Kidney (tissue), 14 donors: ENCODE measurements around the gene C10orf95. TPM values are rescaled to one million over a fixed set of nuclear protein-coding genes. Genes with fewer than 3 reads are reported as not detected.

ENCODE experiments used
- DNase-seq, 5 donors: peaks; one replicate each; pipeline ENCODE4 v3.0.0-alpha.2; 2013 to 2020
- FAIRE-seq: peaks from 2 replicates; lab custom pipeline; 2012; peaks lifted over from hg19 to GRCh38; lab: Jason Lieb, UNC
- H3K27ac ChIP-seq, 2 donors: one replicate each; pipeline ENCODE4 v1.7.0; 2013; ENCODE audit warnings: low read depth in 2 of 2, low read length in 2 of 2, inconsistent platforms in 1 of 2
- H3K27me3 ChIP-seq: one replicate; pipeline ENCODE4 v1.7.1; 2013; ENCODE audit warnings: low read length, inconsistent platforms; ENCODE audit not compliant: control insufficient read depth, insufficient read depth
- H3K36me3 ChIP-seq, 3 donors: one replicate each; pipeline versions ENCODE4 v1.7.0 to v1.7.1; 2013; ENCODE audit warnings: low read length in 3 of 3, control low read depth in 1 of 3, inconsistent platforms in 1 of 3; ENCODE audit not compliant: insufficient read depth in 3 of 3, control insufficient read depth in 2 of 3
- H3K4me1 ChIP-seq, 3 donors: one replicate each; pipeline versions ENCODE4 v1.7.0 to v1.7.1; 2013; ENCODE audit warnings: low read length in 3 of 3, inconsistent platforms in 1 of 3, low read depth in 1 of 3; ENCODE audit not compliant: control insufficient read depth in 2 of 3, insufficient read depth in 2 of 3
- H3K4me3 ChIP-seq, 3 donors: one replicate each; pipeline versions ENCODE4 v1.7.0 to v1.8.1; 2013; ENCODE audit warnings: low read length in 3 of 3, control low read depth in 1 of 3, inconsistent platforms in 1 of 3
- H3K9ac ChIP-seq, 3 donors: one replicate each; pipeline versions ENCODE4 v1.7.0 to v1.7.1; 2013; ENCODE audit warnings: low read length in 3 of 3, control low read depth in 1 of 3, inconsistent platforms in 1 of 3
- H3K9me3 ChIP-seq, 3 donors: one replicate each; pipeline versions ENCODE4 v1.7.0 to v1.7.1; 2013; ENCODE audit warnings: low read length in 3 of 3, control low read depth in 1 of 3, inconsistent platforms in 1 of 3; ENCODE audit not compliant: control insufficient read depth in 2 of 3, insufficient read depth in 1 of 3
- intact Hi-C: fragments of 100-400 bp; cut with DNase I; formaldehyde crosslinking; loops from one replicate; pipeline ENCODE4 v1.11.1; 2022
- polyA plus RNA-seq: library from polyadenylated mRNA; stranded (reverse); fragments of 350-450 nt; fragmentation: Illumina TruSeq; extraction: RNeasy Lipid Tissue Mini Kit (QIAGEN cat#74804); gene quantifications from one replicate; pipeline ENCODE4 v1.2.3, GENCODE V29; 2014; ENCODE audit warnings: low read depth, low replicate concordance; ENCODE audit not compliant: insufficient read depth
- total RNA-seq: library from RNA; stranded (reverse); fragmentation: NEBNext Ultra II Directional; extraction: Animal tissue kit (Norgen Biotek cat#: 25700); gene quantifications from one replicate; pipeline ENCODE4 v1.2.1, GENCODE V29; 2021
- TF ChIP-seq, protein P1 (sequence below): IDR thresholded peaks from 3 replicates; pipeline ENCODE4 v1.5.1; 2012; ENCODE audit warnings: mild to moderate bottlenecking, moderate library complexity, borderline replicate concordance; ENCODE audit not compliant: insufficient read depth; ENCODE audit errors: extremely low read depth
- donor health status: control.
- donor health status: control.
- donor health status: control.
- donor health status: control.
- donor health status: control.
- donor health status: DM: yes; HTN: yes; CAD: no.
- donor health status: Normal renal cell carcinoma (clear cell type).

C10orf95 gene
- total and polyA plus RNA-seq, 2 donors from 2014 or later, result 0.62 to 2.7 TPM

DNA sequence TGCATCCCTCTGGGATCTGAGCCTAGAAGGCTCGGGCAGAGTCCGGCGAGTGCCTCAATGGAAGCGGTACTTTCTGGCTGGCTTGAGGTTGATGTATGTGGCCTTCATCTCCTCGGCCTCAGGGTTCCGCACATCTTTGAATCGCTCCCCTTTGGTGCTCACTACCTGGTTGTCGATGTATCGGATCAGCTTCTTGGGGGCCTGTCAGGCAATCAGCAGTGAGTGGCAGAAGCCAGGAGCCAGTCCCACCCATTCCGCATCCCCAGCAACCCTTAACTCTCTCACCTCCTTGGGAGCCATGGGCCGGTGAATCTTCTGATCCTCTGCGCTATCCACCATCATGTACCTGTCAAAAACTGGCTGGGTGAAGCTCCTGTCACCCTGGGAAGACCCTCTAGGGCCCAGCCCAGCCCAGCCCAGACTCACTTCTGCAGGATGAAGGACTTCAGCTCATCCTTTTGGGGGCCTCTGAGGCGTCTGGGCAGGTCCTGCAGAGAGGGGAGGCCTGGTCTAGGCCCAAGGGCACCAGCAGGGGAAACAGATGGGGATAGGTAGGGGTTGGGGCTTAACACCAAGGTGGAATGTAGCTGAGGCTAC, 27.9 kb downstream of the C10orf95 start:
- Histone ChIP-seq H3K27ac (no peak overlapping the region), H3K9me3 (no peaks in the 10 kb centered on the region), H3K4me1 (peaks cover 0 to 29% (median 11%) of the 10 kb centered on the region in 3 donors), H3K36me3 (peaks cover 0 to 11% (median 3%) of the 10 kb centered on the region in 3 donors), H3K9ac (peak overlapping the region in 1 of 3 donors; percentile 81), H3K4me3 (peak overlapping the region in 2 of 3 donors; percentile 12 to 78), H3K27me3 (no peaks in the 10 kb centered on the region)
- TF ChIP-seq, protein P1, sequence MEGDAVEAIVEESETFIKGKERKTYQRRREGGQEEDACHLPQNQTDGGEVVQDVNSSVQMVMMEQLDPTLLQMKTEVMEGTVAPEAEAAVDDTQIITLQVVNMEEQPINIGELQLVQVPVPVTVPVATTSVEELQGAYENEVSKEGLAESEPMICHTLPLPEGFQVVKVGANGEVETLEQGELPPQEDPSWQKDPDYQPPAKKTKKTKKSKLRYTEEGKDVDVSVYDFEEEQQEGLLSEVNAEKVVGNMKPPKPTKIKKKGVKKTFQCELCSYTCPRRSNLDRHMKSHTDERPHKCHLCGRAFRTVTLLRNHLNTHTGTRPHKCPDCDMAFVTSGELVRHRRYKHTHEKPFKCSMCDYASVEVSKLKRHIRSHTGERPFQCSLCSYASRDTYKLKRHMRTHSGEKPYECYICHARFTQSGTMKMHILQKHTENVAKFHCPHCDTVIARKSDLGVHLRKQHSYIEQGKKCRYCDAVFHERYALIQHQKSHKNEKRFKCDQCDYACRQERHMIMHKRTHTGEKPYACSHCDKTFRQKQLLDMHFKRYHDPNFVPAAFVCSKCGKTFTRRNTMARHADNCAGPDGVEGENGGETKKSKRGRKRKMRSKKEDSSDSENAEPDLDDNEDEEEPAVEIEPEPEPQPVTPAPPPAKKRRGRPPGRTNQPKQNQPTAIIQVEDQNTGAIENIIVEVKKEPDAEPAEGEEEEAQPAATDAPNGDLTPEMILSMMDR, result no peak
- peak in 1 of 5 donors; percentile 53 for DNase-seq
- no peak for FAIRE-seq
- intact Hi-C loops, result no loop called here

- intact Hi-C loops, result no loop called here
- no peak for FAIRE-seq
- Histone ChIP-seq H3K4me1 (peaks cover 0 to 29% (median 11%) of the 10 kb centered on the region in 3 donors), H3K27me3 (peaks cover 3% of the 10 kb centered on the region), H3K27ac (peak overlapping the region; percentile 80 to 93), H3K36me3 (peaks cover 0 to 11% (median 3%) of the 10 kb centered on the region in 3 donors), H3K9ac (peak overlapping the region in 2 of 3 donors; percentile 74 to 81), H3K9me3 (no peaks in the 10 kb centered on the region), H3K4me3 (peak overlapping the region in 2 of 3 donors; percentile 78 to 96)
- TF ChIP-seq, protein P1, result peak; percentile 81
- peak; percentile 72 to 91 (median 79) for DNase-seq
Measured at GRCh38 chr10:102422545-102423129, 28.7 kb downstream of the C10orf95 start.

DNA sequence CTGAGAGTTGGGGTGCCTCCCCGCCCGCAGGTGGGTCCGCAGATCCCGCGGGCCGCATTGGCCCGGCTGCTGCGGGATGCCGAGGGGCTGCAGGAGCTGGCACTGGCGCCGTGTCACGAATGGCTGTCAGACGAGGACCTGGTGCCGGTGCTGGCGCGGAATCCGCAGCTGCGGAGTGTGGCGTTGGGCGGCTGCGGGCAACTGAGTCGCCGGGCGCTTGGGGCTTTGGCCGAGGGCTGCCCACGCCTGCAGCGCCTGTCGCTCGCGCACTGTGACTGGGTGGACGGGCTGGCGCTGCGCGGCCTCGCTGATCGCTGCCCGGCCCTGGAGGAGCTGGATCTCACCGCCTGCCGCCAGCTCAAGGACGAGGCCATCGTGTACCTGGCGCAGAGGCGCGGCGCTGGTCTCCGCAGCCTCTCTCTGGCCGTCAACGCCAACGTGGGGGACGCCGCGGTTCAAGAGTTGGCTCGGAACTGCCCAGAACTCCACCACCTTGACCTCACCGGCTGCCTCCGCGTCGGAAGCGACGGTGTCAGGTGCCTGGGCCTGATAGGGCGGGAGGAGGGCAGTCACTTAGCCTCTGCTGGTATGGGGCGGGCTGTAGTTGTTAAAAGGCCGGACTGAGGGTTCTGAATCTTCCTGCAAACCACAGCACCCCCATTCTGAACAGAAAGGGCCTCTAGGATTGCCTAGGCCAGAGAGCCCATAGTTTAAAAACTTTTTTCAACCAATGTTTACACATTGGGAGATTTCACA, 29.4 kb downstream of the C10orf95 start:
- H3K4me3 ChIP-seq, result peak overlapping the region; percentile 78 to 98 (median 96)
- intact Hi-C loops, result no loop called here
- peaks cover 0 to 29% (median 11%) of the 10 kb centered on the region in 3 donors for H3K4me1 ChIP-seq
- TF ChIP-seq, protein P1, result no peak
- peak overlapping the region; percentile 80 to 93 for H3K27ac ChIP-seq
- peaks cover 0 to 11% (median 0%) of the 10 kb centered on the region in 3 donors for H3K36me3 ChIP-seq
- no peaks in the 10 kb centered on the region for H3K9me3 ChIP-seq
- DNase-seq, result peak in 2 of 5 donors; percentile 67 to 88
- FAIRE-seq, result no peak
- peak overlapping the region; percentile 30 to 81 (median 74) for H3K9ac ChIP-seq
- peaks cover 3% of the 10 kb centered on the region for H3K27me3 ChIP-seq
